D721Med (cell line): ENCODE results near the gene WFDC5.
A peak's percentile ranks its signal among the peaks of the same experiment; 100 is the strongest.
"Not testable (repeated sequence)": the region's sequence is repeated elsewhere in the genome, so short reads cannot be mapped to it uniquely, and the experiment has no call there.

Experiments used
- DNase-seq: peaks from one replicate; pipeline ENCODE4 v3.0.0; 2011; ENCODE audit warnings: low spot score; ENCODE audit not compliant: insufficient read length
- FAIRE-seq: peaks from 2 replicates; lab custom pipeline; 2011; peaks lifted over from hg19 to GRCh38; lab: Jason Lieb, UNC
- CTCF ChIP-seq: IDR thresholded peaks from 2 replicates; pipeline ENCODE4 v1.5.1; 2012; ENCODE audit warnings: mild to moderate bottlenecking, control low read depth; ENCODE audit not compliant: insufficient read depth; ENCODE audit errors: missing control alignments

The WFDC5 gene

GRCh38 chr20:45114465-45115385 lies at the start of gene WFDC5:
WFDC5 (minus strand) TSS chr20:45115174; CDS start chr20:45115083, 91 bp downstream.
- TF ChIP-seq CTCF: no peak
- DNase-seq (no peak), FAIRE-seq (no peak)

GRCh38 chr20:45163083-45163803 lies 48.3 kb upstream of the WFDC5 start:
- DNase-seq: no peak
- FAIRE-seq: no peak

GRCh38 chr20:45157962-45158361 lies 43.0 kb upstream of the WFDC5 start:
- no peak for TF ChIP-seq CTCF
- no peak for DNase-seq
- no peak for FAIRE-seq

More at GRCh38 chr20:45163083-45163803, 48.3 kb upstream of the WFDC5 start:
- no peak for TF ChIP-seq CTCF

GRCh38 chr20:45156713-45157112 lies 41.7 kb upstream of the WFDC5 start:
- no peak for FAIRE-seq
- TF ChIP-seq CTCF: no peak
- no peak for DNase-seq

- DNase-seq, FAIRE-seq: not testable (repeated sequence)
Measured at GRCh38 chr20:45154794-45155193, 39.8 kb upstream of the WFDC5 start.

- DNase-seq: no peak
- peak; percentile 32 for TF ChIP-seq CTCF
Measured at GRCh38 chr20:45154183-45154582, 39.2 kb upstream of the WFDC5 start.

GRCh38 chr20:45153752-45154151 lies 38.8 kb upstream of the WFDC5 start:
- DNase-seq: no peak
- FAIRE-seq: no peak
- TF ChIP-seq CTCF: no peak

More at GRCh38 chr20:45154183-45154582, 39.2 kb upstream of the WFDC5 start:
- no peak for FAIRE-seq
